Measurements from ENCODE around the gene HIRIP3. TPM values are rescaled to one million over a fixed set of nuclear protein-coding genes. Genes with fewer than 3 reads are reported as not detected.
A peak's percentile ranks its signal among the peaks of the same experiment; 100 is the strongest.

The HIRIP3 gene
- total and polyA plus RNA-seq, 2 experiments from 2014 or later = 3.2 to 11.9 TPM

DNA sequence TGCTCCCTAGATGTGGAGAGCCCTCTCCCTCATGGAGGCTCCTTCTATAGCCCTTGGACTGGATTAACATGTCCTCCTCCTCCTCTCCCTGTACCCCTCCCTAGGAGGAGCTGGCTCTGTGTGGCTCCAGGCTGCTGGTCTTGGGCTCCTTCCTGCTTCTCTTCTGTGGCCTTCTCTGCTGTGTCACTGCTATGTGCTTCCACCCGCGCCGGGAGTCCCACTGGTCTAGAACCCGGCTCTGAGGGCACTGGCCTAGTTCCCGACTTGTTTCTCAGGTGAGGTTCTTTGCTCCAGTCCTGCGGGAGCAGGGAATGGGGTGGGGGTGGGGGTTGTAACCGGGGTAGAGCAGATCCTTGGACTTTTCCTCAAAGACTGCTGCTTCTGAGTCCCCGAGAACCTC lies 24.1 kb downstream of the HIRIP3 start:
- TF ChIP-seq EZH2 (IDR thresholded peaks at IDR 0.05; ENCODE audit: insufficient read depth, poor library complexity, severe bottlenecking) (no peak), EZH2phosphoT487 (IDR thresholded peaks at IDR 0.05; ENCODE audit: insufficient read depth, low read depth) (no peak)

GRCh38 chr16:29968205-29968604 lies 27.2 kb downstream of the HIRIP3 start:
- H3K9ac ChIP-seq = no peak overlapping the region
- WGBS, 2 experiments (ENCODE audit: low coverage in 1 of 2, low lambda C conversion rate in 2 of 2, missing lambda C conversion rate in 2 of 2) = 88 to 94% methylated on average over 4 of the region's 4 CpGs

More for the DNA sequence above, 24.1 kb downstream of the HIRIP3 start:
- H3K27me3 ChIP-seq (replicated peaks; ENCODE audit: insufficient read depth) = no peaks in the 10 kb centered on the region
- no peaks in the 10 kb centered on the region; the same call in 1 of the 2 replicates for H4K20me1 ChIP-seq (ENCODE audit: insufficient read depth)
- WGBS, 2 experiments (ENCODE audit: low coverage in 1 of 2, low lambda C conversion rate in 2 of 2, missing lambda C conversion rate in 2 of 2) = 86 to 89% methylated on average over 8 of the region's 8 CpGs
- H3K9me2 ChIP-seq (ENCODE audit: insufficient read depth) = no peaks in the 10 kb centered on the region
- no peak overlapping the region for H3K4me3 ChIP-seq
- no peak overlapping the region for H3K9ac ChIP-seq
- peaks cover 14% of the 10 kb centered on the region; the same call in 1 of the 2 replicates for H3F3A ChIP-seq (ENCODE audit: insufficient read depth)
- H3K4me2 ChIP-seq (ENCODE audit: unreplicated experiment) = no peak overlapping the region
- peaks cover 11% of the 10 kb centered on the region for H3K36me3 ChIP-seq (ENCODE audit: low read depth)
- H3K4me1 ChIP-seq (ENCODE audit: insufficient read depth) = peaks cover 16% of the 10 kb centered on the region
- no peak overlapping the region for H2AFZ ChIP-seq
- in situ Hi-C loops (cut with MboI) = loop anchor here (5.0 to 10.0 kb wide), 2 partner anchors 49 to 53 kb away; partner anchors contain the start of gene C16orf92
- peaks cover 26% of the 10 kb centered on the region for H3K79me2 ChIP-seq (ENCODE audit: insufficient read depth)
- no peak overlapping the region for H3K27ac ChIP-seq
- H3K9me3 ChIP-seq (ENCODE audit: low read depth) = no peaks in the 10 kb centered on the region
- no peak for DNase-seq

DNA sequence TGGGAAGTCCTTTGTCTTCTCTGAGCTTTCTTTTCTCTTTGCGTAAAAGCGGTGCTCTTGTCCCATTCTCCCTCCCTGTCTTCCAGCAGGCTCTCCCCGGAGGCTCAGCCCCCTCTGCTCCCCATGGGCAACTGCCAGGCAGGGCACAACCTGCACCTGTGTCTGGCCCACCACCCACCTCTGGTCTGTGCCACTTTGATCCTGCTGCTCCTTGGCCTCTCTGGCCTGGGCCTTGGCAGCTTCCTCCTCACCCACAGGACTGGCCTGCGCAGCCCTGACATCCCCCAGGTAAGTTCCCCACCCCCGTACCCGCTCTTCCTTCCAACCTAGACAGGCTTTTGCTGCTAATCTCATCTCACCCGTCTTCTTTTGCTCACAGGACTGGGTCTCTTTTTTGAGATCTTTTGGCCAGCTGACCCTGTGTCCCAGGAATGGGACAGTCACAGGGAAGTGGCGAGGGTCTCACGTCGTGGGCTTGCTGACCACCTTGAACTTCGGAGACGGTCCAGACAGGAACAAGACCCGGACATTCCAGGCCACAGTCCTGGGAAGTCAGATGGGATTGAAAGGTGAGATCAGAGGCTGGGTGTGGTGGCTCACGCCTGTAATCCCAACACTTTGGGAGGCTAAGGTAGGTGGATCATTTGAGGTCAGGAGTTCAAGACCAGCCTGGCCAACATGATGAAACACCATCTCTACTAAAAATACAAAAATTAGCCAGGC lies 32.2 kb downstream of the HIRIP3 start:
- no peaks in the 10 kb centered on the region for H3F3A ChIP-seq (ENCODE audit: insufficient read depth)
- no peaks in the 10 kb centered on the region for H3K9me3 ChIP-seq (ENCODE audit: low read depth)
- H4K20me1 ChIP-seq (ENCODE audit: insufficient read depth) = no peaks in the 10 kb centered on the region
- H3K27me3 ChIP-seq (replicated peaks; ENCODE audit: insufficient read depth) = no peaks in the 10 kb centered on the region
- H3K9ac ChIP-seq = peak overlapping the region; percentile 87
- DNase-seq = no peak
- WGBS, 2 experiments (ENCODE audit: low coverage in 1 of 2, low lambda C conversion rate in 2 of 2, missing lambda C conversion rate in 2 of 2) = 84 to 85% methylated on average over 14 of the region's 14 CpGs
- H3K36me3 ChIP-seq (ENCODE audit: low read depth) = peaks cover 3% of the 10 kb centered on the region
- peak overlapping the region; percentile 74 for H3K27ac ChIP-seq
- H2AFZ ChIP-seq = peak overlapping the region; percentile 77
- no peaks in the 10 kb centered on the region for H3K9me2 ChIP-seq (ENCODE audit: insufficient read depth)
- peaks cover 23% of the 10 kb centered on the region for H3K79me2 ChIP-seq (ENCODE audit: insufficient read depth)
- no peak for TF ChIP-seq EZH2 (IDR thresholded peaks at IDR 0.05; ENCODE audit: insufficient read depth, poor library complexity, severe bottlenecking)
- TF ChIP-seq EZH2phosphoT487 (IDR thresholded peaks at IDR 0.05; ENCODE audit: insufficient read depth, low read depth) = no peak
- peak overlapping the region; percentile 95 for H3K4me2 ChIP-seq (ENCODE audit: unreplicated experiment)
- peaks cover 9% of the 10 kb centered on the region; the same call in 1 of the 2 replicates for H3K4me1 ChIP-seq (ENCODE audit: insufficient read depth)
- in situ Hi-C loops (cut with MboI) = no loop called here
- H3K4me3 ChIP-seq = peak overlapping the region; percentile 78

More at GRCh38 chr16:29968205-29968604, 27.2 kb downstream of the HIRIP3 start:
- no peak overlapping the region for H2AFZ ChIP-seq
- H4K20me1 ChIP-seq (ENCODE audit: insufficient read depth) = no peaks in the 10 kb centered on the region
- no peak overlapping the region for H3K4me3 ChIP-seq
- H3K27me3 ChIP-seq (replicated peaks; ENCODE audit: insufficient read depth) = no peaks in the 10 kb centered on the region
- H3K9me3 ChIP-seq (ENCODE audit: low read depth) = no peaks in the 10 kb centered on the region
- peaks cover 11% of the 10 kb centered on the region for H3K36me3 ChIP-seq (ENCODE audit: low read depth)
- H3F3A ChIP-seq (ENCODE audit: insufficient read depth) = peaks cover 14% of the 10 kb centered on the region; the same call in 1 of the 2 replicates
- in situ Hi-C loops (cut with MboI) = no loop called here
- no peak overlapping the region for H3K27ac ChIP-seq
- no peak overlapping the region for H3K4me2 ChIP-seq (ENCODE audit: unreplicated experiment)
- peaks cover 13% of the 10 kb centered on the region for H3K79me2 ChIP-seq (ENCODE audit: insufficient read depth)
- DNase-seq = no peak
- no peaks in the 10 kb centered on the region for H3K9me2 ChIP-seq (ENCODE audit: insufficient read depth)
- no peaks in the 10 kb centered on the region for H3K4me1 ChIP-seq (ENCODE audit: insufficient read depth)
- TF ChIP-seq EZH2phosphoT487 (IDR thresholded peaks at IDR 0.05; ENCODE audit: insufficient read depth, low read depth) = no peak
- TF ChIP-seq EZH2 (IDR thresholded peaks at IDR 0.05; ENCODE audit: insufficient read depth, poor library complexity, severe bottlenecking) = no peak

GRCh38 chr16:29962344-29962994 lies 32.9 kb downstream of the HIRIP3 start:
- peak overlapping the region; percentile 87 for H3K9ac ChIP-seq
- DNase-seq = peak; percentile 58

More at GRCh38 chr16:29962344-29962994, 32.9 kb downstream of the HIRIP3 start:
- Histone ChIP-seq H3K9me2 (ENCODE audit: insufficient read depth) (no peaks in the 10 kb centered on the region), H3F3A (ENCODE audit: insufficient read depth) (no peaks in the 10 kb centered on the region), H3K4me3 (peak overlapping the region; percentile 78), H4K20me1 (ENCODE audit: insufficient read depth) (no peaks in the 10 kb centered on the region), H3K9me3 (ENCODE audit: low read depth) (no peaks in the 10 kb centered on the region), H3K27me3 (replicated peaks; ENCODE audit: insufficient read depth) (no peaks in the 10 kb centered on the region), H3K4me1 (ENCODE audit: insufficient read depth) (peaks cover 9% of the 10 kb centered on the region; the same call in 1 of the 2 replicates), H3K79me2 (ENCODE audit: insufficient read depth) (peaks cover 23% of the 10 kb centered on the region), H3K36me3 (ENCODE audit: low read depth) (no peaks in the 10 kb centered on the region), H3K4me2 (ENCODE audit: unreplicated experiment) (peak overlapping the region; percentile 95), H3K27ac (peak overlapping the region; percentile 74), H2AFZ (peak overlapping the region; percentile 77)
- in situ Hi-C loops (cut with MboI) = no loop called here
- WGBS, 2 experiments (ENCODE audit: low coverage in 1 of 2, low lambda C conversion rate in 2 of 2, missing lambda C conversion rate in 2 of 2) = 1 to 2% methylated on average over 18 of the region's 18 CpGs
- TF ChIP-seq EZH2 (IDR thresholded peaks at IDR 0.05; ENCODE audit: insufficient read depth, poor library complexity, severe bottlenecking) (no peak), EZH2phosphoT487 (IDR thresholded peaks at IDR 0.05; ENCODE audit: insufficient read depth, low read depth) (no peak)

Measured in GM23248 (cell line).